GM12873 (cell line): ENCODE data around the gene FAM78B.

Experiments used
- CTCF ChIP-seq: IDR thresholded peaks from 2 replicates; pipeline ENCODE4 v1.5.1; 2012; ENCODE audit warnings: low read depth, mild to moderate bottlenecking, moderate library complexity, low read length, control low read depth; ENCODE audit not compliant: insufficient read depth; ENCODE audit errors: missing control alignments

FAM78B gene

DNA sequence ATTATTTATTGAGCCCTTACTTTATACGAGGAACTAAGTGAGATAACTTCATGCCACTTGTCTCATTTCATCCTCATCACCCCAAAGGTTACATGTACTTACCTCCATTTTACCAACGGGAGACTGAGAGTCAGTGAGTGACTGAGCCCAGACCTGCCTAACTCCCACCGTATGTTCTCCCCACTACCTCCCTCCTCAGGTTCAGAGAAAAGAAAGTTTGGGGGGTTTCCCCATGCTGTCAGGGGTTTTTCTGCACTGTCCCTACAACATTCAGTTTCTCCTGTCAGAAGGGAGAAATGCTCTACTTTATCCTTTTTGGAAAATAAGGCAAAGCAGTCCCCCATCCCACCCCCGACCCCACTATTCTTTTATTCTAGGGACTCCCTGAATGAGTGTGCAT, 32.9 kb downstream of the FAM78B start:
- TF ChIP-seq CTCF: no peak

GRCh38 chr1:166133276-166133841, 33.4 kb downstream of the FAM78B start:
- peak; percentile 71 for TF ChIP-seq CTCF

DNA sequence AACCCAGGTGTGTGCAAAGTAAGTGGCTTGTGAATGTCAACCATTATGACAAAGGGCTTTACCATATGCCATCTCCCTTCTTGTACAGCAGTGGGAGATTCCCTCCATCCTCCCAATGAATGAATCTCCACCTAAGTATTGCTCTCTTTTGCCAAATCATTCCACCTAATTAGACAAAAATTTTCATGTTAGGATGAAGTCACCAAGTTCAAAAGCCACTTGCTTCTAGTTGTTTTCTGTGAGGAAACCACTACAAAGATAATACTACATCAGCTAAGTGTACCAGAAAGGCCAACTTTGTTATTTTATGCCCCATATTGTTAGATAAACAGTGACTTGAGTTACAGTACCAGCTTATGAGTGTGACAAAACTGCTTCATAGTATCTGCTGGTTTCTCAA, 34.3 kb downstream of the FAM78B start:
- no peak for TF ChIP-seq CTCF

- TF ChIP-seq CTCF: no peak
Measured at GRCh38 chr1:166129006-166129405, 37.8 kb downstream of the FAM78B start.

DNA sequence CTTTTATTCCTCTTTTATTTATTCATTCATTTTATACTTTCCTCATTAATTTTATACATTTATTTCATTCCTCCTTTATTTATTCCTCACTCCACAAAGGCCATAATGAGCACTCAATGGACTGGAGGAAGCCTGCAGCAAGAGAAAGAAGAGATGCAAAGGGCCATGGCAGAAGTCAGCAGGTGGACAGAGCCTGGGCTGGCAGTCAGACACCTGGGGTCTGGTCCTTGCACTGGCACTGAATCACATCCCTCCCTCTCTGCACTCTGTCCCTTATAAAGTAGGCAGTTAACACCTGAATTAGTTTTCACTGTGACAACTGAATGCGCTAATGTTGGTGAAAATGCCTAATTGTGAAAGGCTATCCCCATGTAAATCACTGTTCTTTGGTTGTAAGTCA, 38.6 kb downstream of the FAM78B start:
- no peak for TF ChIP-seq CTCF

DNA sequence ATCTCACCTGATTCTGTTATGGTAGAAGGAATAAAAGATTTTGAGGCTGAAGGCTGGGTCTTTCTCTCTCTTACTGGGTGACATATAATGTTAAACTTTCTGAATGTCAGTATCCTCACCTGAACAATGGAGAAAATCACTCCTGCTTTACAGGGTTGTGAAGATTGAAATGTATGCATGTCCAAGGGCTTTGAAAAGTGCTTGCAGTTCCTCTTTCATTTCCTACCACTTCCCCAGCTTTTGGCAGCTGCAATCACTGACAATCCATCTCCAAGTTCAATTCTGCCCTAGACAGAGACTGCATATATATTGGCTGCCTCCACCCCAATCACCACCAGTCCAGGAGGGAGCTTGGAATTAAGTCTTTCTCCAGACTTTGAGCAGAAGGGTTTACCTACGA, 39.8 kb downstream of the FAM78B start:
- no peak for TF ChIP-seq CTCF

GRCh38 chr1:166122873-166123466, 43.8 kb downstream of the FAM78B start:
- TF ChIP-seq CTCF: no peak
